Activated T-cell treated with anti-CD3 and anti-CD28 coated beads, Interleukin-2, amount 50 U/mL, for 48 hours (primary cell): ENCODE data around the gene HEYL.
"Not testable (repeated sequence)": the region's sequence is repeated elsewhere in the genome, so short reads cannot be mapped to it uniquely, and the experiment has no call there.

ENCODE experiments used
- DNase-seq, 2 experiments: peaks; one replicate each; pipeline ENCODE4 v3.0.0-alpha.2; 2020

Gene HEYL

DNA sequence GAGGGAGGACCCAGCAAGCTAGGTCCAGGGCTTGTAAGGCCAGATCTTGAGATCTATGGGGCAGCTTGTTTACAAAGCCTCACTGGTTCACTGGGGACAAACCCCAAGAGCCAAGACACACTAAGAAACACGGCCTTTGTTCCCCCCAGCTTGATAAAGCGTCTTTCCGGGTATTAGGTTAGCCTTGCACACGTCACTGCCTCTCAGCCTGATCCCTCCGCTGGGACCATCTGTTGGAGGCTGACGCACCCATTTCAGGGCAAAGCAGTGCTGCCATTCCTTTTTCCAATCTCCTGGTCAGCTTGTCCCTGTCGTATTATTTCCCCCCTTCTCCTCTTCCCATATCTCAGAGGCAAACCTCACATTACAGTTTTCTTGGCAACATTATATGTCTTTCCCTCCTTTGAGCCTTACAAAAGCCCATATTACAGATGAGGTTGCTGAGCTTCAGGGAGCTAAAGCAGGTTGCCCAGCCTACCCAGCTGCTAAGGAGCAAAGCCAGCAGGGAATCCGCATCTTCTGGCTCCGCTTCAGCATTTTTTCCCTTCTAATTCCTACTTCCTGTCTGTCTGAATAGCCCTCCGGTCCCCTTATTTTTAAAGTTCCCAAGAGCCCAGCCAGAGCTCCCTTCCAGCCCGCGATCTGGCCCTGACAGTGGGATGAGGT, 4.1 kb downstream of the HEYL start:
- DNase-seq: no peak

DNA sequence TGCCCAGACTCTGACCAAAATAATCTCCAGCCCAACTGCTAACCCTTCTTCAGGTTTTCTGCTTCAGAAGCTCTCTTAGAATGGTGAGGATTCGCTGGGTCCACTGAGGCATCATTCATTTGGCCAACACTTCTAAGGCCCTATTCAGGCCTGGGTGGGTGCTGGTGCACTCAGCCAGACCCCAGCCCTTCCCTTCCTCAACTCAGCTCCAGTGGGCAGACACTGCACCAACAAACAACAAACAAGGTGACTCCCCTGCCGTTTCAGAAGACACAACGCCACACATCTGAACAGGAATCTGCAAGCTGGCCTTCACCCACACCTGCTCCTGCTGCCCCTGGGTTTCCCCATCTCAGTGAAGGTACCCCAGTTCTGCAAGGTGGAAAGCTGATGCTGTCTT, 6.0 kb downstream of the HEYL start:
- no peak for DNase-seq

DNA sequence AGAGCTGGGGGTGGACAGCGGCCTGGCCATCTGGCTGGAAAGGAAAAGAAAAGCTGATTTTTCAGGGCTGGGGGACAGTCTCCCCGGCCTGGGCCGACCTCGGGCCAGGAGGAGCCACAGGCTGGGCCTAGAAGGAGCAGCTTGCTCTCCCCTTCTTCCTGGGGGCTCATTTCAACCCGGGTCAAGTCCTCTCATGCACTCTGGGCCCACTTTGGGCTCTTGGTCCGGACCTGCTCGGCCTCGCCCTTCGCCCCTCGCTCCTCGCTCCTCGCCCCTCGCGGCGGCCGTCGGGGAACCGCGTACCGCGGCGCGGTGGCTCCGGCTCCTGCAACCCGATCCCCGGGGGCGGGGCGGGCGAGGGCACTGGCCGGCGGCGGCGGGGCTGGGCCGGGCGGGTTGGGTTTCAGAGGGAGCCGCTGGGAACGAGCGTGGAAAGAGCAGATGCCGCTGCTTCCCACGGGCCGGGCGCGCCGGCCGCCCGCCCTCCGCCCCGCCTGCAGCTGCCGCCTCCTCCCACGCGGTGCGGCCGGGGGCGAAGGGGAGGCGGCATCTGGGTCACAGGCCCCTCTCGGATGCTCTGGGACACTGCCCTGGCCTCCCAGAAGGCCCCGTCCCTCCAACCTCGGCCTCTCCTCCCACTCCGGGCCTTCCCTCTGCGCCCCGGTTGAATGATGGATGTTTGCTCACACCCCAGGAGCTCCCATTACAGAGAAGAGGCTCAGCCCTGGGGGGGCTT, 6.6 kb downstream of the HEYL start:
- DNase-seq: no peak

DNA sequence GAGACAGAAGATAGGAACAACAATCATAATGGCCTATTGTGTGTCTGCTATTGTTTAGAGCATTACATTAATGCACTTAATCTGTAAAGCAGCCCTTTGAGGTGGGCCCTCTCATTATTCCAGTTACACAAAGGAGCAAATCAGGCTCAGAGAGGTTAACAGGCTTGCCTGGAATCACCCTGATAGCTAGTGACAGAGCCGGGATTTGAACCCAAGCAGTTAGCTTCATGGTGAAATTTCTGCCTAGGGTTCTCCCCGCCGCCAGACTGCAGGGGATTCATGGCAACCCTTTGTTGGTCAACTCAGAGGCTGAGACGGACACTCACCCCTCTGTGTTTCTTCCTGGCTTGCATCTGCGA, 7.1 kb downstream of the HEYL start:
- DNase-seq: no peak

DNA sequence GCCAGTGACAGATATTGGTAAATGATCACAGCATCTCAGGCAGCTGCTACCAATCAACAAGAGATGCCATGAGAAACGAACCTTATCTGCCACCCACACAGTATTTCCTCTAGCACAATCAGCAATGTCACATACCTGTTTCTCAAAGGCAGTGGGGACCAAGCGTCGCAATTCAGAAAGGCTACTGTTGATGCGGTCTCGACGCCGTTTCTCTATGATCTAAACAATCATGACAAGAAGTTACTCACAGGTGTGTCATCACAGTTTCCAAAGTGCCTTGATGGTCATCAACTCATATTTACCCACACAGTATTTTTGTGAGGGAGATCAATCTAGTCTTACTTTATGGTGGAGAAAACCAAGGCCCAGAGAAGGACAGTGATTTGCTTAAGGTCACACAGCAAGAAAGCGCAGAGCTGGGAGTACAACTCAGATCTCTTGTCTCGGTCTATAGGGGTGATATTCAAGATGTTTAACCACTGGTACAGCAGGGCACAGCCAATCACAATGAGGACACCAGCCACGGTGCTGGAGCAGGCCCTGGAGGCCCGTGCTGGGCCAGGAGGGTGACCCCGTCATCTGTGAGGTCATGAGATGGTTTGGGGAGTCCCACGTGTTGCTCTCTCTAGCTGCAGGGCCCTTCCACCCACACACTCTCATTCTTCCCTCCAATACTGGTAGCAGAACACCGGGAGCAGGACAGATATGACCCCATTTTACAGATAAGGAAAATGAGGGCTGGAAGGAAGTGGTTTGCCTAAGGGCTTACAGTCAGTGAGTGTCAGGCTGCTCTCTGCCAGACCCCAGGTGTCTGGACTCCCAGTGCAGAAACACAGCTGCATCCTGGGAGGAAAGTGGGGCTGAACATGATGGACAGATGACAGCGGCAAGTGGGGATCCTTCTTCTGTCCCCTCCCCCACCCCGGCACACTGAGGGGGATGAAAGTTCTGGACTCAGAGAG, 7.8 kb downstream of the HEYL start:
- DNase-seq: peak; percentile 32

DNA sequence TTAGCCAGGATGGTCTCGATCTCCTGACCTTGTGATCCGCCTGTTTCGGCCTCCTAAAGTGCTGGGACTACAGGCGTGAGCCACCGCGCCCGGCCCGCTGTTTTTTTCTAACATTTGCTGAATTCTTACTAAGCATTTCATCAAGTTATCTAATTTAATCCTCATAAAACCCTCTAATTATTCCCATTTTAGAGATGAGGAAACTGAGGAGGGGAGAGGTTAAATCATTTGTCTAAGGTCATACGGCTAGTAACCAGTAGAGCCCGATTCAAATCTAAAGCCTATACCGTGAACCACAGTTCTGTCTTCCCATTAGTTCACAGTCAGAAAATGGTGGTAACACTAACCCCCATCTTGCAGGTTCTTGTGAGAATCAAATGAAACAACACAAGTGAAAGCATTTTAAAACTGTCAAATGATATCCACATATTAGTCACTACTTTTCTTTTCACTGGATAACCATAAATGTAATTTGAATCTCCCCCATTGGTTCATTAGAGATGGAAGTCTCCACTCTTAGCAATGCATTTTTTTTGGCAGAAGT, 10.6 kb downstream of the HEYL start:
- DNase-seq: no peak

DNA sequence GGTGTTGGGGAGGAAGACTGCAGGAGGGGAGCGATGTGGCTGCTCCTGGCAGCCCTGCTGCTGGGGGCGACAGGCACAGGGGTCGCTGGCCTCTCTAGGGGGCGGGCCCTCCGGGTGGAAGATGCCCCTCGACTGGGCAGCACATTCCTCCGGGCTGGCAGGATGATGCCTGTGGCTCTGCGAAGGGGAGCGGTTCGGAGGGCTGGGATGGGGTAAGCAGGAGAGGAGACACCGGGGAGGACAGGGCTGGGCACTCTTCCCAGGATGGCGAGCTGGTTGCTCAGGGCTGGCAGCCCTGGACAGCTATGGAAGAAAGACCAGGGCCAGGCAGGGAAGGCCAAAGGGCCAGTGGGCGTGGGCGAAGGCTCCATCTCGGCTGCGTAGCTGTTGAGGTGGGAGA, 12.8 kb downstream of the HEYL start:
- no peak for DNase-seq

DNA sequence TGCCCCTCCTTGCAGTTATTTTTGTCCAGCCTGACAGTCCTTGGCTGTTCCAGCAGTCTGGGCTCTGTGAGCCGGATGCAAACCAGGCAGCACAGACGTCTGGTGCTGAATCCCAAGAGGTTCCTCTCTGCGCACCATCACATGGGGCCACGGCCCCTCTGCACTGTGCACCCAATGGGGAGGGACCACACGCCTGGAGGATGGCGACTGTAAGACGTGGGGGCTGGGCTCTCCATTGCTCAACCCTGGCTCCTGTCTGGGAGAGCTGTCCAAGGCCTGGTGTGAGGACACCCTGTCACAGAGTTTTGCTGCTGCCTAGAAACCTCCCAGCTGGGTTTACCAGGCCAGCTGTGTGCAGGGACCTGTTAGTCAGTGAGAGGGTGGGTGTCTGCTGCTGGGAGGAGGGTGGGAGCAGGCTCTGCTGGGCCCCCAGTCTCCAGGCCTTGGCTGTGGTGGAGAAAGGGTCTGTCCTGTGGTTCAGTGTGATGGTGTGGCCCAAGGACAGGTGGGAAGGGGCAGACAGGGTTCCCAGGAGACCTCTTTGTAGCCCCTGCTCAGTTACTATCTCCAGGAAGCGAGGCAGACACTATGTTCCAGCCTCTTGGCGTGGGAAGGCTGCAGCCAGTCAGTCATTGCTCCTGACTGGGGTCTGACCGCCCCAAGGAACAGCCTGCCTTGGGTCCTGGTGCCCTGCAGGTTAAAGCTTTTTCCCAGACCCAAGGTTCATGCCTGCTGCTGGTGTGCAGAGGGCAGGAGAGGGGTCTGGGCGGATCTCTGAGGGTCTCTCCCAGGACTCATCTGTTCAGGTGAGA, 13.8 kb downstream of the HEYL start:
- no peak for DNase-seq

DNA sequence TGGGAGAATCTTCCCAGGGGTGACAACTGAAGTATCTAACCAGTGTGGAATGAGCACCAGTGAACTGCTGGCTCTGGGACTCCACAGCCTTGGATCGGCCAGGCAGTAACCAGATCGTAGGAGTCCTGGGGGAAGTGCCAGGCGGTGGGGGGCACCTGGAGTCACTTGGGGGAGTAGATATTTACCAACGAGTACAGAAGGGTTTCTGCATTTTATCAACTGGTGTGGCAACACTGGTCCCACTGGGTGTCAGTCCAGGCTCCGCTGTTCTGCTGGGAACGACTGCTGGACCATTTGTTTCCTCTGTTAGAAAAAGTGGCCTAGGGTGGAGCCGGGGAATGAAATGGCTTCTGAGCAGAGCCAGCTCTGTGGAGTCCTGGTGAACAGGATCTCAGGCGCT, 14.4 kb downstream of the HEYL start:
- no peak for DNase-seq

DNA sequence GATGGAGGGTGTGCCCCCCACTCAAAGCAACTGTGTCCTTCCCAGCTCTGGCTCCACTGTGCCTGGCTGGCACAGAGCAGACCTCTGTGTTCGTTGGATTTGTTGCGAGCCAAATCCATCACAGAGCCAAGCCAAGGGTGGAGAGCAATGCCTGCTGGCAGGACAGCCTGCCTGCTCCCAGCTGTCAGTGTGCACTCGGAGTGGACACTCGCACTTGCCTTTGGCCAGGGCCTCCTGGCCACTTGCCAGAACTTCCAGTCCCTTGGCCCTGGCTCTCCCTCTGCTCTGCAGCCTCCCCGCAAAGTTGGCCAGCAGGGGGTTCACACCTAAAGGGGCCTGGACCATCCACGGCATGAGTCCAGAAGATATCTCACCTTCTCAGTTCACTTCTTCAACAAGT, 16.4 kb downstream of the HEYL start:
- DNase-seq: no peak

DNA sequence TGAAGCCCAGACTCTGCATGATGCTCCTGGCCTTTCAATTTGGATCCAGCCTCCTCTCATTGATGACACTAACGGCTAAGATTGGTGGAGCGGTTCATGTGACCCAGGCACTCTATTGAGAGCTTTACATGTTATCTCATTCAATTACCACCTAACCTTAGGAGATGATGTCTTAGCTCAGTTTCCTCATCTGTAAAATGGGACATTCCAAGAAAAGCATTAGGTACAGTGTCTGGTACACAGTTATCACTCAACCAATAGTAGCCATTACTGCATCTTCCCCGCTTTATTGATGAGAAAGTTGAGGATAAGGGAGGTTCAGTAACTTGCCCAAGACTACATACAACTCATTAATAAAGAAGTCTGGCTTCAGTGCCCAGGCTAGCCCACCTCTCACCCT, 17.0 kb downstream of the HEYL start:
- no peak for DNase-seq

DNA sequence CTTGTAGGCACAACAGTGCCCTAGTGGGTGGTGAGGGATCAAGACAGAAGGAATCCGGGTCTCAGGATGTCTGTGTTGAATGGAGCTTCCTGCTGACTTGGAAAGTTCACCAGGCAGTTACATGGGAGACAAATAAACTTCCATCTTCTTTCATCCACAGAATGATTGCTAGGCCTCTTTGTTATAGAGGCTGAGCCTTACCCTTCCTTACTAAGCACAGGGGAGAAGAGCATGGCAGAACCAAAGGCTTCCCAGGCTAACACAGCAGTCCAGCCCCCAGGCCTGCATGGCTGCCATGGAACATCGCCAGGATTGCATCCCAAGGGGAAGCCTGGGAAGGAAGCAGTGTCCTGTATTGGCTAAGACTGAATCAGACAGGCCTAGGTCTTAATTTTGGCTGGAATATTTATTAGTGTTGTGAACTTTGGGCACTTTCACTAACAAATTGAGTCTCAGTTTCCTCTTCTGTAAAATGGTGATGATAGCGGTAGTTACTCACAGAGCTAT, 18.7 kb downstream of the HEYL start:
- no peak for DNase-seq

DNA sequence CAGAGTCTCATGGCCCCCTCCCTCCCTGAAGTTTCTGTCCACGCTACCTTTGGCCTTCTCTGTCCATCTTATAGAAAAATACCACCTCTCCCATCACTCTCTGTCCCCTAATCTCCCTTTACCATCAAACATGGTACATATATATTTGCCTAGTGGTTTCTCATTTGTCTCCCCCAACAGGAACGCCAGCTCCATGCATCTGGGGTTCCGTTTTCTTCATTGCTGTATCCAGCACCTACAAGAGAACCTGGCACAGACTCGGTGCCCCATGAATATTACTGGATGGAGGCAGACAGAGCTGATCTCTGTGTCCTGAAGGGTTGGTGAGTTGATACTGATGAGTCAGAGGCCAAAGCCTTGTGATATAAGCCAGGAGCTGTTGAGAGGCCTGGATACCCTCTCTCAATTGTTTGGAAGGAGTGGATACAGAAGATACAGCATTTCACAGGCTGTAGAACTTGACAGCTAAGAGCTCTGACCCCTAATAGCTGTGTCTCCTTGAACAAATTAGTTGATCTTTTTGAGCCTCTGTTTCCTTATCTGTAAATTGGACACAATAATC, 21.9 kb downstream of the HEYL start:
- DNase-seq: no peak

DNA sequence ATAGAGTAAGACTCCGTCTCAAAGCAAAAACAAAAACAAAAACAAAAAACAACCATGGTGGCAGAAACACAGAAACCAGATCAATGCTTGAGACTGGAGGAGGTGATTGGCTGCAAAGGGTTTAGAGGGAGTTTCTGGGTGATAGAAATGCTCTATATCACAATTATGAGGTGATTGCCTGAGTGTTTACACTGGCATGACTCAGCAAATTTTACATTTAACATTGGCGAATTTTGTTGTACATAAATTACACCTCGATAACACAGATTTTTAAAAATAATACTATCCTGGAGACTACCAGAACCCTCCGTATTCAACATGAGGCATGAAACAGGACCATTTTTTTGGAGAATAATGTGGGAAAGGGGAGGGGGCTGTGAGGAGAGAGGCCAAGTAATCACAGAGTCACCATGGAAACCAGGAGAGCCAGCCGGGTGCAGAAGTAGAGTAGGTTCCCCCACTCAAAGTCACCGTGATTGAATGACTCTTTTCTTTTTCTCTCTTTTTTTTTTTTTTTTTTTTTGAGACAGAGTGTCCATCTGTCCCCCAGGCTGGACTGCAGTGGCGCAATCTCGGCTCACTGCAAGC, 24.3 kb downstream of the HEYL start:
- no peak for DNase-seq

DNA sequence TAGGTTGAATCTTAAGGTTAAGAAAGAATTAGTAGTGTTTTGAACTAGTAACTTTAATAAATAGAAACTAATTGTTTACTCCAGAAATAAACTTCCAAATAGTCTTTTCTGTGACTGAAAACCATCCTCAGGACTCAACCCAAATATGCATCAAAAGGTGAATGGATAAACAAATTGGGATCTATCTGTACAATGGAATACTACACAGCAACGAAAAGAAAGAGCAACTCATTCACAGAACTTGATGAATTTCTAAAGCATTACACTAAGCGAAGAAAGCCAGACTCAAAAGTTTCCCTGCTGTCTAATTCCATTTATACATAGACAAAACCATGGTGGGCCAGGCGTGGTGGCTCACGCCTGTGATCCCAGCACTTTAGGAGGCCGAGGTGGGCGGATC, 25.0 kb downstream of the HEYL start:
- no peak for DNase-seq

DNA sequence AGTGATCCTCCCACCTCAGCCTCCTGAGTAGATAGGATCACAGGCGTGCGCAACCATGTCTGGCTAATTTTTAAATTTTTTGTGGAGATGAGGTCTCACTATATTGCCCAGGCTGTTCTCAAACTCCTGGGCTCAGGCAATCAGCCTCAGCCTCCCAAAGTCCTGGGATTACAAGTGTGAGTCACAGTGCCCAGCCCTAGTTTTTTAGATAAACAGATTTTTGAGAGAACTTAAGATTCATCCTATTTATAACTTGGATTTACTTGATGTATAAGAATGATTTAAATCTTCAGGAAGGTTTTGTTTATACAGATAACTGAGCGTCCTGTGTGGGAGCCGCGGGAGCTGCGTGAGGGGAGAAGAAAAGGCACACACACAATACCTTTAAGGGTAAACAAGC, 26.2 kb downstream of the HEYL start:
- DNase-seq: no peak

DNA sequence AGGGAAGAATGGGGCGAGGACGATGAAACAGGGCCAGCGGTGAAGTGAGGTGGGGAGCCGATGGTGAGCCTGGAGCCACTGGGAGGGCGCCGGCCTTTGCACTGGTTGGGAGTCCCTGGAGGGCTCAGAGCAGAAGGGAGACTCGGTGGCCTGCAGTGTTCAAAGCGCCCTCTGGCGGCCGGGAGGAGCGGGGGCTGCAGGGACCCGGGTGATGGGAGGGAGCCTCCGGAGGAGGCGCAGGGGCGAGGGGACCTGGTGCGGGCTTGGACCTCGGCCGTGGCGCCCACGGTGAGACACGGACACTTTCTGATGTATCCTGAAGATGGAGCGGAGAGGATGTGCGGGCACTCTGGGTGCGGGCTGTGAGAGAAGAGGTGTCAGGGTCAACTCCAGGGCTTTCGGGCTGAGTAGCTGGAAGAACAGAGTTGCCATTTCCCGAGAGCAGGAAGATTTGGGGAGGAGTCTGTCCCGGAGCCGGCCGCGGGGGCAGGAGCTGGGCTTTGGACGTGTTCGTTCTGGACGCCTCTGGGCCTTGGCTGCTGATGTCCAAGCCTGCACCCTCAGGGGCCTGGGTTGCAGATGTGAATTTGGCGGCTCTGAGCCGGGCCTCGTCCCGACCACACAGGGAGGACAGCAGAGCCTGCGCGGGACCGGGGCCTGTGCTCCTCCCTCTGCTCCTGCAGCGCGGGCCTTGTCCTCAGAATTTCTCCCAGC, 29.7 kb downstream of the HEYL start:
- peak; percentile 91 for DNase-seq

DNA sequence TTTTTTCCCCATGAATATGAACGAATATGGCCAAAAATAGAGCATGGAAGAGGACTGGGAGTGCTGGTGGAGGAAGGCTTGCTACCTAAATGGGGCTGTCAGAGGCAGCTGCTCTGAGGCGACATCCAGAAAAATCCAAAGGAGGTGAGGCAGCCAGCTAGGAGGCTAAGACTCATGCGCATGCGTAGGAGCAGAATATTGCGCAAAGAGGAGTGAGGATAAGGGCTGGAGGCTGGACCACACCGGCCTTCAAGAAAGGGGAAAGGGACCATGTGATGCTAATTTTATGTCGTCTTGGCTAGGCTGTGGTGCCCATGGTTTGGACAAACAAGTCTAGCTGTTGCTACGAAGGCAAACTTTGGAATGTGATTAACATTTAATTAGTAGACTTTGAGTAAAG, 30.5 kb downstream of the HEYL start:
- DNase-seq: no peak

DNA sequence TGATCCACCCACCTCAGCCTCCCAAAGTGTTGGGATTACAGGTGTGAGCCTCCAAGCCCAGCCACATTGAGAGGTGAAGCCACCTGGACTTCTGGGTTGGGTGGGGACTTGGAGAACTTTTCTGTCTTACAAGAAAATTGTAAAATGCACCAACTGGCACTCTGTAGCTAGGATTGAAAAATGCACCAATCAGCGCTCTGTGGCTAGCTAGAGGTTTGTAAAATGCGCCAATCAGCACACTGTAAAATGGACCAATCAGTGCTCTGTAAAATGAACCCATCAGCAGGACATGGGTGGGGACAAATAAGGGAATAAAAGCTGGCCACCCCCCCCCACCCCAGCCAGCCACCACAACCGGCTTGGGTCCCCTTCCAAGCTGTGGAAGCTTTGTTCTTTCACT, 35.8 kb downstream of the HEYL start:
- DNase-seq: not testable (repeated sequence)

DNA sequence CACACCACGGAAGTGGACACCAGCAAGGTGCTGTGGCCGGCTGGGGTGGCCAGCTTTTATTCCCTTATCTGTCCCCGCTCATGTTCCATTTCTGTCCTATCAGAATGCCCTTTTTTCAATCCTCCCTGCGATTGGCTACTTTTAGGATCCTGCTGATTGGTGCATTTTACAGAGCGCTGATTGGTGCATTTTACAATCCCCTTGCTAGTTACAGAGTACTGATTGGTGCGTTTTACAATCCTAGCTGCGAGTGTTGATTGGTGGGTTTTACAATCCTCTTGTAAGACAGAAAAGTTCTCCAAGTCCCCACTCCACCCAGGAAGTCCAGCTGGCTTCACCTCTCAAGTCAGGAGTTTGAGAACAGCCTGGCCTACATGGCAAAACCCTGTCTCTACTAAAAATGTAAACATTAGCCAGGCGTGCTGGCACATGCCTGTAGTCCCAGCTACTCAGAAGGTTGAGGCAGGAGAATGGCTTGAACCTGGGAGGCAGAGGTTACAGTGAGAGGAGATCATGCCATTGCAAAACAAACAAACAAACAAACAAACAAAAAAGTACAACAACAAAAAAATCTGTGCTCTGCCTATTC, 37.7 kb downstream of the HEYL start:
- not testable (repeated sequence) for DNase-seq

DNA sequence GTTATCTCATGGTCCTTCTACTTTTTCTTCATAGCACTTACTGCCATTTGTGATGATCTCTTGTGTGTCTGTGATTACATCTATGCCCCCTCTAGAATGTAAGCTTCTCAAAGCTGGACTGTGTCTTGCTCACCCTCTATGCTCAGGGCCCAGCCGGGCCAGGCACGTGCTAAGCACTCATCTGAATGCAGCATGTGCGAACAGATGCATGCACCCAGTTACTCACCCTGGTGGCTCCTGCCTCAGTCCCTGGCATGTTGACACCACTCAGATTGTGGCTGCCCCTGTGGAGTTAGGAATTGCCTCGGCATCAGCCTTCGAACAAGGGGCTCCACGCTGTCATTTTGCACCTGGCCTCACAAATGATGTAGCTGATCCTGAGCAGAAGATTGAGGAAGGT, 43.3 kb downstream of the HEYL start:
- no peak for DNase-seq
